ENCODE results near the gene CEACAM19. TPM values are rescaled to one million over a fixed set of nuclear protein-coding genes. Genes with fewer than 3 reads are reported as not detected.
"Not testable (repeated sequence)": the region's sequence is repeated elsewhere in the genome, so short reads cannot be mapped to it uniquely, and the experiment has no call there.

Gene CEACAM19
- total RNA-seq, 1 experiment from 2014 or later: 13.2 TPM

DNA sequence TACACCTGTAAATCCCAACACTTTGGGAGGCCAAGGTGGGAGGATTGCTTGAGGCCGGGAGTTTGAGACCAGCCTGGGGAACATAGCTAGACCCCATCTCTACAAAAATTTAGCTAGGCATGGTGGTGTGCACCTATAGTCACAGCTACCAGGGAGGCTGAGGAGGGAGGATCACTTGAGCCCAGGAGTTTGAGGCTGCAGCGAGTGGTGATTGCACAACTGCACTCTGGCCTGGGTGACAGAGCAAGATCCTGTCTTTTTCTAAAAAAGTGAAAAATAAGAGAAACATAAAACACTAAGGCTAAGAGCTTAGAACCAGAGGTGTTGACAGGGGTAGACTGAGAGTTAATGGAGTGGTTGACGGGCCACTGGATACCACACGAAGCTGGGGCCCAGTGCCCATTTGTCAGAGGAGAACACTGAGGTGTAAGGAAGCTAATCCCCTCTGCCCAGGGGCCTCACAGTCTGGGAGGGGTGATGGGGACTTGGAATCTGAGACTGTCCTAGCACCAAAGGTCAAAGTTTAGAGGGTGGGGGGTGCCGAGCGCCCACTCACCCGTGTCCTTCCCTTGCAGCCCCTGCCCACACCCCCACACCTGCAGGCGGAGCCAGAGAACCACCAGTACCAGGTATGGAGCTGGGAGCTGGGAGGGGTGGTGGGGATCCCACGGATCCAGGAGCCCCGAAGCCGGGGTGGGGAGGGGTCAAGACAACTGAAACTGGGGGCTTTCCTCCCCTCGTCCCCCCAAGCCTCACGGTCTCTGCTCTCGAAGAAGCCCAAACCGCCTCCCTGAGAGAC lies 10.9 kb downstream of the CEACAM19 start:
- ChIA-PET CTCF (interaction anchor here (0.6 to 1.1 kb wide), 4 partner anchors 41 to 162 kb away, joined by 3 to 5 read pairs (median 4); no protein-coding TSS in a partner anchor), POLR2A (interaction anchor here (0.6 kb wide), 1 partner anchor 410 kb away, joined by 3 read pairs; no protein-coding TSS in a partner anchor)
- BruUV-seq (replicated peaks): no TSS peak
- Mint-ChIP-seq H3K9me3 (ENCODE audit: unreplicated experiment) (no peaks in the 10 kb centered on the region), H3K4me1 (ENCODE audit: insufficient read depth, unreplicated experiment) (peaks cover 10% of the 10 kb centered on the region), H3K27me3 (ENCODE audit: insufficient read depth, unreplicated experiment) (no peaks in the 10 kb centered on the region), H3K4me3 (ENCODE audit: unreplicated experiment) (no peak overlapping the region), H3K27ac (ENCODE audit: low read depth, unreplicated experiment) (no peak overlapping the region), H3K36me3 (ENCODE audit: insufficient read depth, unreplicated experiment) (peaks cover 29% of the 10 kb centered on the region)
- TF ChIP-seq, protein P1, sequence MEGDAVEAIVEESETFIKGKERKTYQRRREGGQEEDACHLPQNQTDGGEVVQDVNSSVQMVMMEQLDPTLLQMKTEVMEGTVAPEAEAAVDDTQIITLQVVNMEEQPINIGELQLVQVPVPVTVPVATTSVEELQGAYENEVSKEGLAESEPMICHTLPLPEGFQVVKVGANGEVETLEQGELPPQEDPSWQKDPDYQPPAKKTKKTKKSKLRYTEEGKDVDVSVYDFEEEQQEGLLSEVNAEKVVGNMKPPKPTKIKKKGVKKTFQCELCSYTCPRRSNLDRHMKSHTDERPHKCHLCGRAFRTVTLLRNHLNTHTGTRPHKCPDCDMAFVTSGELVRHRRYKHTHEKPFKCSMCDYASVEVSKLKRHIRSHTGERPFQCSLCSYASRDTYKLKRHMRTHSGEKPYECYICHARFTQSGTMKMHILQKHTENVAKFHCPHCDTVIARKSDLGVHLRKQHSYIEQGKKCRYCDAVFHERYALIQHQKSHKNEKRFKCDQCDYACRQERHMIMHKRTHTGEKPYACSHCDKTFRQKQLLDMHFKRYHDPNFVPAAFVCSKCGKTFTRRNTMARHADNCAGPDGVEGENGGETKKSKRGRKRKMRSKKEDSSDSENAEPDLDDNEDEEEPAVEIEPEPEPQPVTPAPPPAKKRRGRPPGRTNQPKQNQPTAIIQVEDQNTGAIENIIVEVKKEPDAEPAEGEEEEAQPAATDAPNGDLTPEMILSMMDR (IDR thresholded peaks at IDR 0.05; ENCODE audit: unreplicated experiment): no peak
- intact Hi-C loops (cut with micrococcal nuclease): no loop called here
- no peak for DNase-seq (ENCODE audit: unreplicated experiment)

DNA sequence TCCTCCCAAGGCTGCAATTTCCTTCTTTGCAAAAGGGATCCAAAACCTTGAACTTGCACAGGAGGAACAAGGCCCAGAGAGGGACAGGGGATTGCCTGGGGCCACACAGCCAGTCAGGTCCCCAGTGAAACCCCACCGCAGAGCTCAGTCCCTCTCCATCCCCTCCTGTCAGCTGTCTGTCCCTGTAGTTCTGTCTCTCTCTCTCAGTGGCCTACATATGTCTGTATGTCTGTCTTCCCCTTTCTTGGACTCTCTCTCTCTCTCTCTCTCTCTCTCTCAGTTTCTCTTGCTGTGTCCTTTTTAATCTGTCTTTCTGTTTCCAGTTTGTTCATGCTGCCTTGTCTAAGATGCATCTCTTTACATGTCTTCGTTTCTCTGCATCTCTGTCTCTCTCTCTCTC lies 11.5 kb downstream of the CEACAM19 start:
- Mint-ChIP-seq H3K9me3 (ENCODE audit: unreplicated experiment) (no peaks in the 10 kb centered on the region), H3K4me3 (ENCODE audit: unreplicated experiment) (no peak overlapping the region), H3K27ac (ENCODE audit: low read depth, unreplicated experiment) (no peak overlapping the region), H3K27me3 (ENCODE audit: insufficient read depth, unreplicated experiment) (no peaks in the 10 kb centered on the region), H3K36me3 (ENCODE audit: insufficient read depth, unreplicated experiment) (peaks cover 29% of the 10 kb centered on the region), H3K4me1 (ENCODE audit: insufficient read depth, unreplicated experiment) (peaks cover 7% of the 10 kb centered on the region)
- no peak for DNase-seq (ENCODE audit: unreplicated experiment)
- BruUV-seq (replicated peaks): no TSS peak
- CTCF ChIA-PET: interaction anchor here (1.1 kb wide), 1 partner anchor 111 kb away, joined by 4 read pairs; no protein-coding TSS in a partner anchor
- POLR2A ChIA-PET: no interaction called here
- TF ChIP-seq, protein P1 (IDR thresholded peaks at IDR 0.05; ENCODE audit: unreplicated experiment): no peak
- intact Hi-C loops (cut with micrococcal nuclease): no loop called here

DNA sequence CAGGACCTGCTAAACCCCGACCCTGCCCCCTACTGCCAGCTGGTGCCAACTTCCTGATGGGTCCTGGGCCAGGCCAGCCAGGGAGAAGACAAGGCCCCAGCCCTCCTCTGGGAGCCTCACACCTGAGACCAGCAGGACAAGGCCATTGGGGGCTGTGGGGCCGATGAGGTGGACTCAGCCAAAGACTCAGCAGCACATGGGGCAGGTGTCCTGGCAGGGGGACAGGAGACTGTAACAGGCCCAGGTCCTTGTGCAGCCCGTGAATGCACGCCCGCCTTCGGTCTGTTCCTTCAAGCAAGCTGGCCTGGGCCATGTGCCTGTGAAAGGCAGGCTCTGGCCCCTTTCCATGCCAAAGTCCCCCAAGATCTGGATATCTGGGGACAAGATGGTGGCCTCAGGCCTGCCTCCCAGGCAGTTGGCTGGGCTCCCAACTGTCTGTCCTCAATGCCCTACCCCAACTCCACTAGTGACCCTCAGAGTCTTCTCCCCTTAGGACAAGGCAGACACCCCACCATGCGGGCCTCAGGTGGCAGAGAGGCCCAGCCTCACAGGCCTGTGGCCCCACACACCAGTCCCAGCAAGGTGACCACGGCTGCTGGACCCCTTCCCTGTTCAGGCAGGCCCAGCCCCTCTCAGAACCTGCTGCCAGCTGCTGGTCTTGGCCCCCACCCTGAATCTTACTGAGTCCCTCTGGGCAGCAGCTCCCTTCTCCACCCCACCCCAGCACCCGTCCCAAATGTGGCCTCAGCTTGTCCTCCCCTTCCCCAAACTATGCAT lies 12.3 kb downstream of the CEACAM19 start:
- ChIA-PET CTCF (interaction anchor here (0.6 to 1.1 kb wide), 3 partner anchors 12 to 1492 kb away, joined by 3 to 5 read pairs (median 3); partner anchors contain the start of gene CEACAM19), POLR2A (no interaction called here)
- BruUV-seq (replicated peaks): no TSS peak
- Mint-ChIP-seq H3K4me3 (ENCODE audit: unreplicated experiment) (no peak overlapping the region), H3K36me3 (ENCODE audit: insufficient read depth, unreplicated experiment) (peaks cover 29% of the 10 kb centered on the region), H3K9me3 (ENCODE audit: unreplicated experiment) (no peaks in the 10 kb centered on the region), H3K27ac (ENCODE audit: low read depth, unreplicated experiment) (no peak overlapping the region), H3K27me3 (ENCODE audit: insufficient read depth, unreplicated experiment) (no peaks in the 10 kb centered on the region), H3K4me1 (ENCODE audit: insufficient read depth, unreplicated experiment) (peaks cover 7% of the 10 kb centered on the region)
- intact Hi-C loops (cut with micrococcal nuclease): no loop called here
- DNase-seq (ENCODE audit: unreplicated experiment): no peak
- TF ChIP-seq, protein P1 (IDR thresholded peaks at IDR 0.05; ENCODE audit: unreplicated experiment): no peak

DNA sequence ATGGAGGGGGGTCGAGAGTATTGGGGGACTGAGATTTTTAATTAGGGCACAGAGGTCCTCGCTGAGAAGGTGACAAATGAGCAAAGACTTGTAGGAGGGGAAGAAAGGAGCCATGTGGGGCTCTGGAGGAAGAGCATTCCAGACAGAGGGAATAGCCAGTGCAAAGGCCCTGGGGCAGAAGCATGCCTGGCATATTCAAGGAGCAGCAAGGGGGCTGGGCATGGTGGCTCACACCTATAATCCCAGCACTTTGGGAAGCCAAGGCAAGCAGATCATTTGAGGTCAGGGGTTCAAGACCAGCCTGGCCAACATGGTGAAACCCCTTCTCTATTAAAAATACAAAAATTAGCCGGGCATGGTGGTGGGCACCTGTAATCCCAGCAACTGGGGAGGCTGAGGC lies 13.1 kb downstream of the CEACAM19 start:
- H3K4me3 Mint-ChIP-seq (ENCODE audit: unreplicated experiment); H3K27me3 Mint-ChIP-seq (ENCODE audit: insufficient read depth, unreplicated experiment); H3K9me3 Mint-ChIP-seq (ENCODE audit: unreplicated experiment); intact Hi-C loops (cut with micrococcal nuclease); H3K27ac Mint-ChIP-seq (ENCODE audit: low read depth, unreplicated experiment); BruUV-seq (replicated peaks); POLR2A ChIA-PET; DNase-seq (ENCODE audit: unreplicated experiment): not testable (repeated sequence)
- CTCF ChIA-PET: interaction anchor here (0.8 to 1.1 kb wide), 2 partner anchors 13 to 38 kb away, joined by 3 to 5 read pairs; partner anchors contain the start of gene CEACAM19
- H3K36me3 Mint-ChIP-seq (ENCODE audit: insufficient read depth, unreplicated experiment): peaks cover 22% of the 10 kb centered on the region
- peaks cover 14% of the 10 kb centered on the region for H3K4me1 Mint-ChIP-seq (ENCODE audit: insufficient read depth, unreplicated experiment)

Measured in MCF 10A (cell line).